Measurements from ENCODE around the gene TPST1.

TPST1 gene

DNA sequence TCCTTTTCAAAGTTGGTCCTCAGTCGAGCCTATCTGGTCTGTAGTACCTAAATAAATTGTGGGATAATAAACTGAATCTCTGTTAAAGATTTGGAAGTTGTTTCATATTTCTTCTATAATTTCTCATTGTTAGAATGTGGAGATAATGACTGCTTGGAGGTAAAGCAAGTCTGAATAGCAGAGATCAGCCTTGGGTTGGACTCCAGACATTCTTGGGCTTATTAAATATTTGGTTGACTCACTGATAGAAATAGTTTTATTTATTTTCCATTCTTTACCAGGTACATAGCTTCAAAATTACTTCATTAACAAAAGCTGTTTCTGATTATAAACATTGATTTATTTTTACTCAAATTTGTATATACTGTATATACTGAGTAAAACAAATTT, 34.3 kb downstream of the TPST1 start:
- DNase-seq, result no peak

DNA sequence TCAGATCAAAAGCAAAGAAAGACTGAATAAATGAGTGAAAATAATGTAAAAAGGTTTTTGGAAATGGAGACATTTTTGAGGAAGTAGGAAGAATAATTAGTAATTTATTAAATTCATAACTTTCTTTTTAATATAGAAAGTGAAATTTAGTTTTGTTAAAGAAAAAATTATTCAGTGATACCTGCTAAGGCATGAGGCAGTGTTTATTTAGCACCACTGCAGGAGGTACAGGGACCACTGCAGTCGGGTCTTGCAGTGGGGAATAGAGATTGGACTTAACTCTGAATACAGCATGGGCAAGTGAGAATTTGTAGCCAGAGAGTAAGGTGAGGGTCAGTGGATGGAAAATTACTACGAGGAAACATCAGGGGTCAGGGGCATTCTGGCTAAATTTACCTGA, 39.9 kb downstream of the TPST1 start:
- DNase-seq, result no peak

DNA sequence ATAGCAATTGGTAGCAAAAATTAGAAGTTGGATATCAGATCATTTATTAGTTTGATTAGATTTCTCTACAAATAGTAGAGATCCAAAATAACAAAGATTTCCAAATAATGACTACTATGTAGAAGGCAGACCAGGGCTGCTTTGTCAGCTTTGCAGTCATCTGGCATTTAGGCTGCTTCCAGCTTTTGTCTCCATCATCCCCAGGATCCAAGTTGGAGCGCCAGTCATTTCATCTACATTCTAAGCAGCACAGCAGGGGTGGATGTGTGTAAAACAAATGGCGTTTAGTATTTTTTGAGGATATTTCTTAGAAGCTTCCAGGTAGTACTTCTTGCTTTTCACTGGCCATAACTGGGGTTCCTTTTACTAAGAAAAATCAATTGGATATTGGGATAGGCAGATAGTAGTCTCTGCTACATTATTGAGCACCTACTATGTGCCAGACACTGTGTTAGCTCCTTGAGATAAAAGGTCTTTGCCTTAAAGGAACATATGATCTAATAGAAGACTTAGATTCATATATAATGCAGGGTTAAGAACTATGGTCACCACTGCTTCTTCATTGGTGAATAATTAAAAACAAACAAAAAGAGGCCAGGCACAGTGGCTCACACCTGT, 41.5 kb downstream of the TPST1 start:
- DNase-seq, result no peak

GRCh38 chr7:66247380-66248078, 42.4 kb downstream of the TPST1 start:
- DNase-seq, result no peak

- DNase-seq, result no peak
Measured at GRCh38 chr7:66250711-66251110, 45.6 kb downstream of the TPST1 start.

GRCh38 chr7:66255534-66256100, 50.5 kb downstream of the TPST1 start:
- DNase-seq, result no peak

DNA sequence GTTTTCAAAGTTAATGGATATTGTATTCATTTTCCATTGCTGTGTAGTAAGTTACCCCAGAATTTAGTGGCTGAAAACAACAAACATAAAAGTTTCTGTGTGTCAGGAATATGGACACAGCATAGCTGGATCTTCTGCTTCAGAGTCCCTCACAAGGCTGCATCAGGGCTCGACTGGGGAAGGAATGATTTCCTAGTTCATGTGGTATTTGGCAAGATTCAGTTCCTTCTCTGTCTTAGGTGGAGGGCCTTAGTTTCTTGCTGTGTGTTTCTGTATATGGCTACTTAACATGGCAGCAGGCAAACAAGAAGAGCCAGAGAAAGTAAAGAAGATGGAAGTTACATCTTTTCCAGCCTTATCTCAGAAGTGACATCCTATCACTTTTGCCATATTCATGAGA, 51.1 kb downstream of the TPST1 start:
- DNase-seq, result no peak

- DNase-seq, result no peak
Measured at GRCh38 chr7:66257481-66257880, 52.3 kb downstream of the TPST1 start.

DNA sequence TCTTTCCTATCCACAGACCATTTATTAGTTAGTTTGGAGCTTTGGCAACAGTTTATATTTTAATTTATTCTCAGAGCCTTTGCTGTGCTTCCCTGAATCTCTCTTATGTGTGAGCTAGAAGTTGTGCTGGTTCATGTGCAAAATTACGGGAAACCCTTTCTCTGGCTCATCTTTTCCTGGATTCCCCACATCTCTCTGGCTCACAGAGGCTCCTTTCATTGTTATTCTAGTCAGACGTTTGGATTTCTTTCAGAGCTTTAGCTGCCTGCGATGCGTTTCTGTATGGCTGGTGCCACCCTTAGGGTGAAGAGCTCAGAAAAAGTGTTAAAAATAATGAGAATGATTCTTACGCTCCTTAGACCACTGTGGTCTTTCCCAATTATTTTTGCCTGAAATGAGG, 53.3 kb downstream of the TPST1 start:
- no peak for DNase-seq

DNA sequence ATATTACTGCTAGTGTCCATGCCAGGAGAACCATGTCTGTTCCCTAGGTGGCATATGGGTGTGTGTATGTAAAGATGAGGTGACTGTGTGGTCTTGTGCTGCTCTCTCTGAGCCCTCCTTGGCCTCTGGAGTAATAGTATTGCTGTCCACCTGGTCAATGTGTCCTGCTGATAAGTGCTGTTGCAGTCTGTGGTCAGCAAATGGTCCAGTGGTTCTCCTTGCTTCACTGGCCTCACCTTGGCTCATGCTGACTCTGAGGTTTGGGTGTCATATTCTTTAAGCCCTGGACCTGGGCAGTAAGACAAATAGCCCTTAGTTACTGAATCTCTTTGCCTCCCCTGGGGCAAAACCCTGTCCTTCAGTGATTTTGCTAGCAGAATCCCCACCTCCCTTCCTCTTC, 56.8 kb downstream of the TPST1 start:
- DNase-seq, result no peak

GRCh38 chr7:66263936-66264335, 58.8 kb downstream of the TPST1 start:
- DNase-seq, result no peak

DNA sequence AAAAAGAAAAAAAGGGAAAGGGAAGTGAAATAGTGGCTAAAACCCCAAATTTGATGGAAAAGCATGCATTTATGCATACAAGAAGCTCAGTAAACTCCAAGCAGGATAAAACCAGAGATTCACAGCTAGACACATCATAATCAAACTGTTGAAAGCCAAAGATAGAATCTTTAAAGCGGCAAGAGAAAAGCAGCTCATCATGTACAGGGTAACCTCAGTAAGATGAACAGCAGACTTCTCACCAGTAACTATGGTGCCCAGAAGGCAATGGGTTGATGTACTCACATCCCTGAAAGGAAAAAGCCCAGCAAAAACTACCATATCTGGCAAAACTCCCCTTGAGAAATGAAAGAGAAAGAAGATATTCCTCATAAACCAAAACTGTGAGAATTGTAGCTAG, 60.4 kb downstream of the TPST1 start:
- DNase-seq, result no peak

GRCh38 chr7:66267249-66267648, 62.1 kb downstream of the TPST1 start:
- no peak for DNase-seq

- DNase-seq, result no peak
Measured at GRCh38 chr7:66269978-66270377, 64.8 kb downstream of the TPST1 start.

GRCh38 chr7:66272321-66272720, 67.2 kb downstream of the TPST1 start:
- DNase-seq, result no peak

- DNase-seq, result no peak
Measured at GRCh38 chr7:66276363-66276762, 71.2 kb downstream of the TPST1 start.

GRCh38 chr7:66277492-66277891, 72.4 kb downstream of the TPST1 start:
- no peak for DNase-seq

- DNase-seq, result no peak
Measured at GRCh38 chr7:66279912-66280311, 74.8 kb downstream of the TPST1 start.

DNA sequence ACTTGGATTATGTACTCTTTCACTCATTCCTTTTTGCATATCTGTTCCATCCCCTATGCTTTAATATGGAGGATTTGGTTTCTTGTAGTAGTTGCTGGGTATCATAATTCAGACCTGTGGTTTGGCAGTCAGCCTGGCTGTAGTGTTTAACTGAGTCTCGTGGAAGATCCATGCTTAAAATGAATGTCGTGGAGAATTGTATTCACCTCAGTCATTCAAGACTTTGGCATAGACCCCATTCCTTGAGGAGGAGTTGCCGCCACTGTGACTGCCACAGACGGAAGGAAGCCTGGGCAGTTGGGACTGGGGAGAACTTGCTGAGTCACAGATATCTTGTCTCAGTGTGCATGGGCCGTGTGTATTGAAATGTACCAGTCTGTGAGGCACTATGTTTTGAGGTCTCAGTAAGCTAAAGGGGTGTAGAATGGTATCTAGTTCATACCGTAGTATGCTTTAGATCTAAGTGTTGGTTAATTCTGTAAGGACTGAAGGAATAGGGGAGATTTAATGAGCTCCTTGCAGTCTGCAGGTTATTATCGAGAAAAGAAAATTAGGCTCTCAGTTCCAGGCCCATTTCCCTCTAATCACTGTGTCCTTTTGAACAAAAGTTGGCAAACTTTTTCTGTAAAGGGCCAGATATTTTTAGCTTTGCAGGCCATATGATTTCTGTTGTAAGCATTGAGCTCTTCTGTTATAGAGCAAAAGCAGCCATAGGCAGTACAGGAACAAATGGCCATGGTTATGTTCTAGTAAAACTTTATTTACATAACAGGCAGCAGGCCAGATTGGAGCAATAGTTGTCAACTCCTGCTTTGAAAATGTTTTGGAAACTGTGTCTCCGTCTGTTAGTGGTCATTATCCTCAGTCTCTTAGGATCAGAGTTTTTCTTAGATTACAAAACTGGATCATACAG, 76.8 kb downstream of the TPST1 start:
- no peak for DNase-seq

GRCh38 chr7:66282591-66282935, 77.4 kb downstream of the TPST1 start:
- no peak for DNase-seq

GRCh38 chr7:66283003-66283920, 78.1 kb downstream of the TPST1 start:
- DNase-seq, result no peak

GRCh38 chr7:66296001-66296521, 90.9 kb downstream of the TPST1 start:
- DNase-seq, result no peak
